Measurements from ENCODE around the gene SSTR1.

GRCh38 chr14:38198425-38198824 lies 9.3 kb upstream of the SSTR1 start:
- TF ChIP-seq CTCF (IDR thresholded peaks at IDR 0.05) (no peak), POLR2A (IDR thresholded peaks at IDR 0.05) (no peak)
